HG03457 (cell line): ENCODE data around the gene UBE2H.
"Not testable (repeated sequence)": the region's sequence is repeated elsewhere in the genome, so short reads cannot be mapped to it uniquely, and the experiment has no call there.

ENCODE experiments used
- ATAC-seq: cut with Tn5 transposase; IDR thresholded peaks from one replicate; pipeline ENCODE4 v1.9.1; 2021; ENCODE audit warnings: moderate number of reproducible peaks; ENCODE audit not compliant: unreplicated experiment

The UBE2H gene

DNA sequence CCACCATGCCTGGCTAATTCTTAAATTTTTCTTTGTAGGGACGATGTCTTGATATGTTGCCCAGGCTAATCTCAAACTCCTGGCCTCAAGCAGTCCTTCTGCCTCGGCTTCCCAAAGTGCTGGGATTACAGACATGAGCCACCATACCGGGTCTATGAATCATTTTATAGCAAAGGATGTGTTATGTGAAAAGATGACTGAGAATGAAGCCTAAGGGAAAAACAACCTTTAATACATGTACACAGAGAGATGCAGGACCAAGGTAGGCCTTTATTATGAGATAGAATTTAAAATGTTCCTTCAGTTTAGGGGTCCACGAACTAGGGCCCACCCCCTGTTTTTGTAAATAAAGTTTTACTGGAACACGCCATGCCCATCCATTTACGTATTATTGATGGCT is 41.0 kb downstream of the UBE2H start:
- ATAC-seq, result no peak

- ATAC-seq, result no peak
These were observed 43.1 kb downstream of the UBE2H start for GRCh38 chr7:129909669-129910068.

GRCh38 chr7:129908181-129908580 is 44.6 kb downstream of the UBE2H start:
- ATAC-seq, result no peak

DNA sequence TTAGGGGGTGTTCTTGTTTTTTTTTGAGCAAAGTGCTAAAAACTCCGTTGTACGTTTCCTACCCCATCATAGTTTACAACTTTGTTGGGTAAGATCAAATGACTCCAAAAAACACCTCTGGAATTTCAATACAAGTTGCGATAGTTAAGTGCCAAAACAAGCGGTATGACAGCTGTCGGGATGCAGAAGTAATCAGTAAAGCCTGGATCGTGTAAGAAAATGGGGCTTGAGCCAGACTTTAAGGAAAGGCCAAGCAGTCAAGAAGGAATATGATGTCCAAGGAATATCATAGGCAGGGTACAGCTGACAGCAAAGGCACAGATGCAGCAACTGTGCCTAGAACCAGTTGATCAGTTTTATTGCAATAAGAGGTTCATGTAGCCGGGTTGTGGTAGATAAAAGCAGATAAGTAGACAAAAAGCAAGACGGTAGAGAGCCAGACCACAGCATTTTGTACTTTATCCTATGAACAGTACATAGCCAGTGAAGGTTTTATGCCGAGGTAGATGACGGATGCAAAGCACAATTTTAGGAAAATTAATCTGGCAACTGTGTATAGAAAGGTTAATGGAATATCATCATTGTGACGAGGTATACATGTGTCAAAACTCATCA is 45.5 kb downstream of the UBE2H start:
- no peak for ATAC-seq

DNA sequence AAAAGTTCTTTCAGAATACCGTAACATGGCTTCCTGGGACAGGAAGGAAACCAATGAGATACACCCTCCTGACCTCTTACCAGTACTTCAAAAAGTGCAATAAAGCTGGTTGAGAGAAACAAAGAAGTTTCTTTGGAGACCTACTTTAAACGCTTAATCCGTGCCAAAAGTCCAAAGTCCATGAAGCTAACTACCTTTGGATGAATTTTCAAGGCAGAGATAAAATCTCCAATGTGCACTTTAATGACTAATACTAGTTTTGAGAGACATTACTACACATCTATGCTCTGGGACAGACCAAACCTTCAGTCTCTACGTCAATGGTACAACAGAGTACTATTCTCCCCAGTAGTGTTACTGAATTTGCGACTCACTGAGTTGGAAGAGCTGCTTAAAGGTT is 46.1 kb downstream of the UBE2H start:
- no peak for ATAC-seq

DNA sequence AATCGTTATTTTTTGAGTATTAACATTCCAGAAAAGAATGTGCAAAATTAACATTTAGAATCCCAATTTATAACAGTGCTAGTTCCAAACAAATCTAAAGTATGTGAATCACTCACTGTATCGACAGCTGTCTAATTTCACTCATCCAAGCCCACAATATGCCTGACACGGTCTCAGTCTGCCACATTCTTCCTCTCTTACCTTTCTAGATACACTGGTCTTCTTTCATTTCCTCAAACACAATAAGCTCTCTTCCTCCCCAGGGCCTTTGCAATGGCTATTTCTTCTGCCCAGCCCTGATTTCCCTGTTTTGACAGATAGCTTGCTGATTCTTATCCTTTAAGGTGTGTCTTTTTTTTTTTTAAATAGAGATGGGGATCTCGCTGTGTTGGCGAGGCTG is 48.8 kb downstream of the UBE2H start:
- no peak for ATAC-seq

DNA sequence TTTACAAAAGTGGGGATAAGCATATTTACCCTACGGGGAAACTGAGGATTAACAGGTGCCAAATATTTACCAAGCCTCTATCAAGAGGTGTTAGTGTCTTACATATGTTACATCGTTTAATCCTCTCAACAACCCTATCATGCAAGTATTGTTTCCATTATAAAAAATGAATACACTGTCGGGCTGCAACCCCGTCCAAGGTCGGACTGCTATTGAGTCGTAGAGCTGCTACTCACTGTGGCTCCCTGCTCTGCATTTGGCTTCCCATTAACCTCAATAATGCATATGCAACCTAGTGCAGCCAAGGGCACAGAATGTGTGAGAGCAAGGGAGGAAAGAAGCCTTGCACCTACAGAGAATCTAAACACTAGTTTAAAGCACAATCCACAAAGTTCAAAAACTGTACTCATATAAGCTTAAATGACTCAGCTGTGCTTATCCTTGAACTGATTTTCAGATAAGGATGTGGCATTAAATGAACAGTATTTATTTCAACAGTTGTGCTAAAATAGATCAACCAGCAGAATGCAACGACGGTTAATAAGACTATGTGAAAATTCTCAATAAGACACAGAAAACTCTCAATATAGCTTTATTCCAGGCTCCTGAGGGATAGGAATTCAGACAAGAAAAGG is 49.9 kb downstream of the UBE2H start:
- no peak for ATAC-seq

GRCh38 chr7:129898502-129899160 is 54.1 kb downstream of the UBE2H start:
- ATAC-seq, result no peak

DNA sequence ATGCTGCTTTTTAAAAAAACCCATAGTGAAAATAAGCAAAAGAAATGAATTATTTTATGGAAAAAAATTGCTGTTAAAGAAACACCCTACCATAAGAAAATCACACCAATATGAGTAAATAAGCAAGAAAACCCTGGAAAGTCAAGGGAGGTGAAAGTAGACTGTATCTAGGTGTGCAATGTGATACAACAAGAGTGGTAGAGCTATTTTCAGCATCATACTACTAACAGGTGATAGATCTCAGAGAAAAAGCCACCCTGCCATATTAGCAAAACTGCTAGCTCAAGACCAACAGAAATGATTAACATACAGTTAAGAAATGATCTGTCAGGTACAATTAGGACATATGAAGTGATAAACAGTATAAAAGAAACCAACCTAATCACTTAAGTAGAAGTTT is 54.8 kb downstream of the UBE2H start:
- ATAC-seq, result no peak

DNA sequence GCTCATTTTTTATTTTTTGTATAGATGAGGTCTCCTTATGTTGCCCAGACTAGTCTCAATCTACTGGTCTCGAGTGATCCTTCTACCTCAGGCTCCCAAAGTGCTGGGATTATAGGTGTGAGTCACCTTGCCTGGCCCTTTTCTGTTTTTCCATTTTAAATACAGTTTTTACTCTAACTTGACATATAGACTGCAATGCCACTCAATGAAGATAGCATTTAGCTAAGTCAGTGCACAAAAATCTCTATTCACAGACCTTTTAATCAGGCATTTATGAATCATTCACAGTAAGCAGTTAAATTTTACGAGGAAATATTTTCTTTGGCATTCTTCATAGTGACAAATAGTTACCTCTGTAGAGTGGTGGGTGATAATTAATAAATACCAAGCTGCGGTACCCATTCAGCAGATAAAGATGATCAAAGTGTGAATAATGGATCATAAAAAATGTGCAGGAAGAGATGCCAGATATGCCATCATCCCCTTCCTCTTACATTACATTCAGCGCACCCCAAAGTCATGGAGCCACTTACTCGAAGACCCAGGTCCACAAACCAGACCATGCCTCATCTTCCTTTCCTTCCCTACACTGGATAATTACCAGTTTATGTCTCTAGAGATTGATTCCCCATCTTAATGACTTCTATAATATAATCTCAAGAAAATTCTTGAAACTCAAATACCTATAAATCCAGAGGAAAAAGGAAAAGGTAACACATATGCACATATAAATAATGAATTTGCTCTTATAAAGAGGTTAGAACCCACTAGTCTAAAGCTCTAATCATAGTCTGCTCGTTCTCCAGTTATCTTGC is 56.0 kb downstream of the UBE2H start:
- ATAC-seq, result no peak

DNA sequence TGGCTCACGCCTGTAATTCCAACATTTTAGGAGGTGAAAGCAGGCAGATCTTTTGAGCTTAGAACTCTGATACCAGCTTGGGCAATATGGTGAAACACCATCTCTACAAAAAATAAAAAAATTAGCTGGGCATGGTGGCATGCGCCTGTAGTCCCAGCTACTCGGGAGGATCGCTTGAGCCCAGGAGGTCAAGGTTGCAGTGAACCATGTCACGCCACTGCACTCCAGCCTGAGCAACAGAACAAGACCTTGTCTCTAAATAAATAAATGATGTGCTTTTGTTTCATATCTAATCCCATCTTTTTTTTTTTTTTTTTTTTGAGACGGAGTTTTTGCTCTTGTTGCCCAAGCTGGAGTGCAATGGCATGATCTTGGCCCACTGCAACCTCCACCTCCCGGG is 58.6 kb downstream of the UBE2H start:
- not testable (repeated sequence) for ATAC-seq

DNA sequence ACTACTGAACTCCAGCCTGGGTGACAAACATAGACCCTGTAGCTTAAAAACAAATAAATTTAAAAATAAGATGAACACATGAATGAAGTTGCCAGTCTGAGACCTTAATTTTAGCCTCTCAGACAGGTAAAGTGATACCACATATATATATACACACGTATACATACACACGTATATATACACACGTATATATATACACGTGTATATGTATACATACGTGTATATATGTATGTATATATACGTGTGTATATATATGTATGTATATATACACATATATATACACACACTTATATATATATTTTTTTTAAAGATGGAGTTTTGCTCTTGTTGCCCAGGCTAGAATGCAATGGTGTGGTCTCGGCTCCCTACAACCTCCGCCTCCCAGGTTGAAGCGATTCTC is 62.7 kb downstream of the UBE2H start:
- ATAC-seq, result no peak

DNA sequence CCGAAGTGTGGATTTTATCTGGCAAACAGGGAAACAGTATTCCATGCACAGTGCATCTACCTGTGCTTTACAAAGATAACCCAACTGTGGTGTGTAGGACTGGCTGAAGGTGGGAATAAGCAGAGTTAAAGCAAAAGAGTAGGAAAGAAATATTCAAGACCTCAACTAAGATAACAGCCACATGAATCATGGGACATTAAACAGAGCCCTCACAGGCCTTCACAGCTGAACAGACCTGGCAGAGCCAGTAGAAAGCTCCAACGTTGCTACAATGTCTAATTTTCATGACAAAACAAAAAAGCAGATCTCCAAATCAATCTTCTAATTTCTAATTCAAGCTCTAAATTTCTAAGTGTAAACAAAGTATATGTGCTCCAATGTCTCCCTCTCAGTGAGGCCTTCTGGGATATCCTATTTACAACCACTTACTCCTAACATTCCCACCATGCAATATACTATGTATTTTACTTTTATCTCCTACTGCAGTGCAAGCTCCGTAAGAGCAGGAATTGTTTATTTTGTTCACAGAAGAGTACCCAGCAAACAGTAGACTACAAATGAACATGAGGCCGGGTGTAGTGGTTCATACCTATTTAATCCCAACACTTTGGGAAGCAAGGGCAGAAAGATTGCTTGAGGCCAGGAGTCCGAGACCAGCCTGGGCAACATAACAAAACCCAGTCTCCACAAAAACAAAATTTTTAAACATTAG is 63.5 kb downstream of the UBE2H start:
- ATAC-seq, result no peak

GRCh38 chr7:129887865-129888264 is 64.9 kb downstream of the UBE2H start:
- no peak for ATAC-seq

- ATAC-seq, result no peak
These were observed 66.0 kb downstream of the UBE2H start for GRCh38 chr7:129886818-129887186.

GRCh38 chr7:129886167-129886817 is 66.5 kb downstream of the UBE2H start:
- no peak for ATAC-seq

GRCh38 chr7:129884495-129884894 is 68.3 kb downstream of the UBE2H start:
- ATAC-seq, result no peak

GRCh38 chr7:129883151-129883550 is 69.6 kb downstream of the UBE2H start:
- no peak for ATAC-seq

DNA sequence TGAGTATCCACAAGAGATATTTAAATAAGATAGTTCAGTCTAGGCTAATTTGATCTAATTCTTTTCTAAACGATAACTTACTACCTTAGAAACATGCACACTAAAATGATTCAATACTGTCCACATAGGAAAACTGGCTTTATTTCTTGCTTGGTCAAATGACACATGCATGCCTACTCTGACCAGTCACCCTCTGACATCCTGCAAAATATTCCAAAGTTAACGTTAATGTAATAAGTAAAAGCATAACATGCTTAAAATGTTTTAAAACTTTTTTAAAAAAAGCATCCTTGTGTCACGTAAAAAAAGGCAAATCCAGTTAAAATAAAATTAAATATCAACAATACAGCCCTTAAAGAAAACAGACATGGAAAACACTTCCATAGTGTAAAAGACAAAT is 70.2 kb downstream of the UBE2H start:
- no peak for ATAC-seq

DNA sequence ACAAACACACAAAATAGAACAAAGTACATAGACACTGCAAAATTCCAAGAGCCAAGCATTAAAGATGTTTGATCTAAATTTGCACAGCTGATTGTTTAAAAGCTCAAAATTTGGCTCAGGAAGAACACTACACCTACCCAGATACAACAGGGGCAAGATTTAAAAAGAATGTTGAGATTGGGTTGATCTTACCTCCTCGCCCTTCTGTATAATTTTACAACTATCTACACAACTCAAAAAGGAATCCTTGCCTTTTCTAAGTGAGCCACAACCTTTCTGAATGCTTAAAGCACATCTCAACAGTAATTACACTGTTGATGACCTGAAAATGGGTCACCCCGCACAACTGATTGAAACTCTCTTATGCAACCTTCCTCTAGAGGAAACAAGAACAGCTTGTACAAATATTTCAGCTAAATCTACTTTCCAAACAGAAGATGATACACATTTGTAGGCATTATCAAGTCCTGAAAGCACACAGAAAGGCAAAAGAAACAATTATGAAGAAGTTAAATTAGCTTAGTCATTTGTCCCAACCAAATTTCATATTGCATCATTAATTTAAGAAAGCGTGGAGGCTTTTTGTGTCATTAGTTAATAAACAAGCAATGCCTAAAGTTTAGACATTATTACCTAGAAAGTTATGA is 75.5 kb downstream of the UBE2H start:
- ATAC-seq, result no peak
